H9 (cell line): ENCODE results near the gene ASTN2. TPM values are rescaled to one million over a fixed set of nuclear protein-coding genes. Genes with fewer than 3 reads are reported as not detected.
A peak's percentile ranks its signal among the peaks of the same experiment; 100 is the strongest.

Experiments used
- DNase-seq: peaks from one replicate; pipeline ENCODE4 v3.0.0-alpha.2; 2017
- H2AFZ ChIP-seq: one replicate; pipeline ENCODE4 v1.6.1; 2013; ENCODE audit warnings: mild to moderate bottlenecking, low read length, control low read depth, moderate library complexity
- H2AK5ac ChIP-seq: 2 replicates; pipeline ENCODE4 v1.6.1; 2013; ENCODE audit warnings: low read length, control low read depth, mixed read lengths; ENCODE audit not compliant: insufficient read length
- H2BK120ac ChIP-seq: one replicate; pipeline ENCODE4 v1.6.1; 2013; ENCODE audit warnings: low read depth, mild to moderate bottlenecking, low read length, control low read depth, inconsistent platforms; ENCODE audit not compliant: poor library complexity, severe bottlenecking
- H2BK12ac ChIP-seq: 2 replicates; pipeline ENCODE4 v1.6.1; 2013; ENCODE audit warnings: low read length, control low read depth, mixed read lengths, low read depth; ENCODE audit not compliant: insufficient read length
- H2BK15ac ChIP-seq: 2 replicates; pipeline ENCODE4 v1.6.1; 2013; ENCODE audit warnings: low read depth, low read length, control low read depth
- H2BK20ac ChIP-seq: one replicate; pipeline ENCODE4 v1.6.1; 2013; ENCODE audit warnings: low read depth, mild to moderate bottlenecking, low read length, control low read depth, inconsistent platforms; ENCODE audit not compliant: poor library complexity, severe bottlenecking
- H2BK5ac ChIP-seq: 2 replicates; pipeline ENCODE4 v1.6.1; 2013; ENCODE audit warnings: low read length, control low read depth, mixed read lengths; ENCODE audit not compliant: insufficient read length
- H3K14ac ChIP-seq: 2 replicates; pipeline ENCODE4 v1.6.1; 2013; ENCODE audit warnings: low read length, control low read depth; ENCODE audit not compliant: insufficient read depth
- H3K18ac ChIP-seq: 2 replicates; pipeline ENCODE4 v1.6.1; 2013; ENCODE audit warnings: low read depth, mild to moderate bottlenecking, mixed read lengths, low read length, control low read depth; ENCODE audit not compliant: insufficient read length
- H3K23ac ChIP-seq: 2 replicates; pipeline ENCODE4 v1.6.1; 2013; ENCODE audit warnings: low read length, control low read depth, mixed read lengths, low read depth; ENCODE audit not compliant: insufficient read length
- H3K23me2 ChIP-seq: 2 replicates; pipeline ENCODE4 v1.6.1; 2013; ENCODE audit warnings: low read depth, mild to moderate bottlenecking, mixed read lengths, low read length, control low read depth; ENCODE audit not compliant: insufficient read length, poor library complexity, severe bottlenecking
- H3K27ac ChIP-seq: 2 replicates; pipeline ENCODE4 v1.5.1; 2013; ENCODE audit warnings: low read length, control low read depth, mixed read lengths, low read depth; ENCODE audit not compliant: insufficient read length
- H3K27me3 ChIP-seq: 2 replicates; pipeline ENCODE4 v1.6.1; 2013; ENCODE audit warnings: low read length, control low read depth, inconsistent platforms; ENCODE audit not compliant: insufficient read depth
- H3K4ac ChIP-seq: 2 replicates; pipeline ENCODE4 v1.6.1; 2013; ENCODE audit warnings: low read depth, mild to moderate bottlenecking, control low read depth, inconsistent platforms, low read length, moderate library complexity
- H3K4me1 ChIP-seq: 2 replicates; pipeline ENCODE4 v1.6.1; 2013; ENCODE audit warnings: low read length, control low read depth, inconsistent platforms; ENCODE audit not compliant: insufficient read depth
- H3K4me2 ChIP-seq: 2 replicates; pipeline ENCODE4 v1.6.1; 2013; ENCODE audit warnings: low read length, control low read depth, mixed read lengths; ENCODE audit not compliant: insufficient read length, insufficient read depth
- H3K56ac ChIP-seq: 2 replicates; pipeline ENCODE4 v1.6.1; 2013; ENCODE audit warnings: low read depth, mild to moderate bottlenecking, mixed read lengths, low read length, control low read depth; ENCODE audit not compliant: insufficient read length
- H3K79me1 ChIP-seq: 2 replicates; pipeline ENCODE4 v1.6.1; 2013; ENCODE audit warnings: low read depth, mild to moderate bottlenecking, moderate library complexity, low read length, control low read depth, inconsistent platforms; ENCODE audit not compliant: insufficient read depth, poor library complexity, severe bottlenecking
- H3K79me2 ChIP-seq: 2 replicates; pipeline ENCODE4 v1.6.1; 2013; ENCODE audit warnings: low read length, control low read depth, inconsistent platforms; ENCODE audit not compliant: insufficient read depth
- H3K9ac ChIP-seq: 2 replicates; pipeline ENCODE4 v1.6.1; 2013; ENCODE audit warnings: low read length, control low read depth, mixed read lengths; ENCODE audit not compliant: insufficient read length; ENCODE audit errors: extremely low read depth
- H3K9me3 ChIP-seq: one replicate; pipeline ENCODE4 v1.6.1; 2013; ENCODE audit warnings: low read depth, low read length, inconsistent platforms; ENCODE audit not compliant: control insufficient read depth
- H3T11ph ChIP-seq: one replicate; pipeline ENCODE4 v1.6.1; 2013; ENCODE audit warnings: mild to moderate bottlenecking, low read length, control low read depth, inconsistent platforms
- H4K20me1 ChIP-seq: one replicate; pipeline ENCODE4 v1.6.1; 2013; ENCODE audit not compliant: control insufficient read depth, insufficient read length, insufficient read depth
- H4K5ac ChIP-seq: 2 replicates; pipeline ENCODE4 v1.6.1; 2013; ENCODE audit warnings: low read depth, mild to moderate bottlenecking, mixed read lengths, low read length, control low read depth; ENCODE audit not compliant: insufficient read length
- H4K8ac ChIP-seq: replicated peaks from 2 replicates; pipeline ENCODE4 v1.6.1; 2013; ENCODE audit warnings: low read length, control low read depth, mixed read lengths, low read depth; ENCODE audit not compliant: insufficient read length
- H4K91ac ChIP-seq: 2 replicates; pipeline ENCODE4 v1.6.1; 2013; ENCODE audit warnings: low read depth, mild to moderate bottlenecking, moderate library complexity, mixed read lengths, low read length, control low read depth; ENCODE audit not compliant: insufficient read length
- H3K27ac Mint-ChIP-seq, 3 experiments: 2 replicates in 2 of 3; 3 replicates in 1 of 3; pipeline ENCODE4 v1.8.0; 2020 to 2021; ENCODE audit warnings: mixed read lengths in 3 of 3, mild to moderate bottlenecking in 1 of 3, moderate library complexity in 1 of 3
- H3K27me3 Mint-ChIP-seq: 2 replicates; pipeline ENCODE4 v1.8.0; 2021; ENCODE audit warnings: low read depth, mild to moderate bottlenecking, moderate library complexity, mixed read lengths
- H3K36me3 Mint-ChIP-seq, 3 experiments: 2 replicates in 2 of 3; 3 replicates in 1 of 3; pipeline ENCODE4 v1.8.0; 2020 to 2021; ENCODE audit warnings: low read depth in 3 of 3, mixed read lengths in 3 of 3; ENCODE audit not compliant: insufficient read depth in 1 of 3
- H3K4me1 Mint-ChIP-seq, 2 experiments: 2 replicates each; pipeline ENCODE4 v1.8.0; 2020; ENCODE audit warnings: mixed read lengths in 2 of 2
- H3K4me3 Mint-ChIP-seq, 2 experiments: 2 replicates in 1 of 2; 3 replicates in 1 of 2; pipeline ENCODE4 v1.8.0; 2020 to 2021; ENCODE audit warnings: mild to moderate bottlenecking in 2 of 2, mixed read lengths in 2 of 2, moderate library complexity in 1 of 2
- H3K9me3 Mint-ChIP-seq, 2 experiments: 2 replicates in 1 of 2; 3 replicates in 1 of 2; pipeline ENCODE4 v1.8.0; 2020; ENCODE audit warnings: mild to moderate bottlenecking in 2 of 2, mixed read lengths in 2 of 2, moderate library complexity in 1 of 2
- WGBS: extraction: QIAGEN DNeasy Blood & Tissue Kit; methylation state at CpG from one replicate; pipeline ENCODE4 v1.1.7; 2013; ENCODE audit warnings: missing lambda C conversion rate, low lambda C conversion rate, mixed read lengths; ENCODE audit not compliant: insufficient read length; ENCODE audit errors: extremely low coverage; 5-methylcytosine and 5-hydroxymethylcytosine counted together
- total RNA-seq: library from RNA; stranded (reverse); gene quantifications from 2 replicates; pipeline ENCODE4 v1.2.1, GENCODE V29; 2021
- TF ChIP-seq, protein P1 (sequence below): fragments of 200-600 bp; sonication (generic); conservative IDR thresholded peaks from 3 replicates; pipeline ENCODE4 v1.8.0; 2021; ENCODE audit warnings: antibody characterized with exemption, mild to moderate bottlenecking

Gene ASTN2
- total RNA-seq, 1 experiment from 2014 or later, result 9.7 TPM

DNA sequence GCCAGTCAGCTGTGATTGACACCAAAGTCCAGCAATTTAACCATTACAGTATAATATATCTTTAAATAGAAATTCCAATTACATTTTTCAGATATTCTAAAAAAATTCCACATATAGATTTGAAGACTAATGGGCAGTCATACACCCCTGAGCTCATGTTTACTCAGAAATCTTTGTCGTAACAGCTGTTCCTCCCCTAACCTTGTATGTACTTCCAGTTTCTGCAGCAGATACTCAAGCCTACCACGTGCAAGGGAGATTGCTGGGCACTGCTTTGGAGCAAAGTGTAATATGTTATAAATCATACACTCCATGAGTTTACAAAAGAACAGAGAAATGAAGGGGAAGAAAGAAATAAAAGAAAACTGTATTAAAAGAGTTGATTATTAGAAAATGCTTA, 486.6 kb downstream of the ASTN2 start:
- H2AK5ac ChIP-seq, result no peak overlapping the region
- no peak overlapping the region for H2BK5ac ChIP-seq
- no CpG with 5 or more reads among the region's 2 CpGs for WGBS
- H3K9me3 Mint-ChIP-seq, result no peaks in the 10 kb centered on the region; a peak in 1 of 5 replicates
- TF ChIP-seq, protein P1, sequence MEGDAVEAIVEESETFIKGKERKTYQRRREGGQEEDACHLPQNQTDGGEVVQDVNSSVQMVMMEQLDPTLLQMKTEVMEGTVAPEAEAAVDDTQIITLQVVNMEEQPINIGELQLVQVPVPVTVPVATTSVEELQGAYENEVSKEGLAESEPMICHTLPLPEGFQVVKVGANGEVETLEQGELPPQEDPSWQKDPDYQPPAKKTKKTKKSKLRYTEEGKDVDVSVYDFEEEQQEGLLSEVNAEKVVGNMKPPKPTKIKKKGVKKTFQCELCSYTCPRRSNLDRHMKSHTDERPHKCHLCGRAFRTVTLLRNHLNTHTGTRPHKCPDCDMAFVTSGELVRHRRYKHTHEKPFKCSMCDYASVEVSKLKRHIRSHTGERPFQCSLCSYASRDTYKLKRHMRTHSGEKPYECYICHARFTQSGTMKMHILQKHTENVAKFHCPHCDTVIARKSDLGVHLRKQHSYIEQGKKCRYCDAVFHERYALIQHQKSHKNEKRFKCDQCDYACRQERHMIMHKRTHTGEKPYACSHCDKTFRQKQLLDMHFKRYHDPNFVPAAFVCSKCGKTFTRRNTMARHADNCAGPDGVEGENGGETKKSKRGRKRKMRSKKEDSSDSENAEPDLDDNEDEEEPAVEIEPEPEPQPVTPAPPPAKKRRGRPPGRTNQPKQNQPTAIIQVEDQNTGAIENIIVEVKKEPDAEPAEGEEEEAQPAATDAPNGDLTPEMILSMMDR, result no peak
- H3K27me3 ChIP-seq, result no peaks in the 10 kb centered on the region
- peaks cover 44 to 47% of the 10 kb centered on the region in 2 experiments for H3K4me1 Mint-ChIP-seq
- H3K4me1 ChIP-seq, result peaks cover 18% of the 10 kb centered on the region
- no peak overlapping the region for H3K9ac ChIP-seq
- no peak overlapping the region for H2AFZ ChIP-seq
- H3K27me3 Mint-ChIP-seq, result no peaks in the 10 kb centered on the region
- H4K8ac ChIP-seq, result no peak overlapping the region
- no peak overlapping the region for H3K14ac ChIP-seq
- H3K18ac ChIP-seq, result peak overlapping the region; percentile 86
- no peak overlapping the region for H4K91ac ChIP-seq
- H3K56ac ChIP-seq, result no peak overlapping the region
- no peak overlapping the region for H3K4me2 ChIP-seq
- no peak overlapping the region for H3K23ac ChIP-seq
- peak overlapping the region; percentile 92 for H3K27ac ChIP-seq
- no peak overlapping the region for H3K4ac ChIP-seq
- H4K20me1 ChIP-seq, result no peaks in the 10 kb centered on the region
- no peak overlapping the region for H3K4me3 Mint-ChIP-seq
- peak overlapping the region; percentile 94 to 98 (median 98) for H3K27ac Mint-ChIP-seq
- no peak overlapping the region for H2BK12ac ChIP-seq
- H3T11ph ChIP-seq, result peak overlapping the region; percentile 91
- no peaks in the 10 kb centered on the region for H3K79me1 ChIP-seq
- H3K79me2 ChIP-seq, result no peaks in the 10 kb centered on the region
- DNase-seq, result no peak
- H3K9me3 ChIP-seq, result no peaks in the 10 kb centered on the region
- H3K36me3 Mint-ChIP-seq, result no peaks in the 10 kb centered on the region
- H2BK15ac ChIP-seq, result no peak overlapping the region
- no peak overlapping the region for H4K5ac ChIP-seq
- H3K23me2 ChIP-seq, result no peaks in the 10 kb centered on the region
- no peak overlapping the region for H2BK20ac ChIP-seq
- peak overlapping the region; percentile 85 for H2BK120ac ChIP-seq
